HG02588 (cell line): ENCODE measurements around the gene PPARGC1A.

Experiments
- ATAC-seq: cut with Tn5 transposase; IDR thresholded peaks from one replicate; pipeline ENCODE4 v1.9.1; 2021; ENCODE audit warnings: mild to moderate bottlenecking, moderate library complexity; ENCODE audit not compliant: unreplicated experiment

PPARGC1A gene

GRCh38 chr4:23844961-23845360 is 44.9 kb downstream of the PPARGC1A start:
- no peak for ATAC-seq

GRCh38 chr4:23839279-23839678 is 50.6 kb downstream of the PPARGC1A start:
- ATAC-seq, result no peak

GRCh38 chr4:23838607-23839006 is 51.2 kb downstream of the PPARGC1A start:
- ATAC-seq, result no peak

GRCh38 chr4:23838131-23838530 is 51.7 kb downstream of the PPARGC1A start:
- ATAC-seq, result no peak

GRCh38 chr4:23837371-23837770 is 52.5 kb downstream of the PPARGC1A start:
- ATAC-seq, result no peak

GRCh38 chr4:23835774-23836478 is 53.9 kb downstream of the PPARGC1A start:
- ATAC-seq, result no peak

- no peak for ATAC-seq
Measured at GRCh38 chr4:23828779-23829178, 61.1 kb downstream of the PPARGC1A start.

GRCh38 chr4:23828020-23828715 is 61.7 kb downstream of the PPARGC1A start:
- ATAC-seq, result no peak

- ATAC-seq, result no peak
Measured at GRCh38 chr4:23822181-23822580, 67.7 kb downstream of the PPARGC1A start.

GRCh38 chr4:23819041-23819511 is 70.8 kb downstream of the PPARGC1A start:
- ATAC-seq, result no peak

GRCh38 chr4:23818097-23818885 is 71.6 kb downstream of the PPARGC1A start:
- no peak for ATAC-seq

GRCh38 chr4:23814996-23815660 is 74.7 kb downstream of the PPARGC1A start:
- no peak for ATAC-seq

GRCh38 chr4:23814587-23814986 is 75.3 kb downstream of the PPARGC1A start:
- no peak for ATAC-seq

GRCh38 chr4:23811161-23811560 is 78.7 kb downstream of the PPARGC1A start:
- ATAC-seq, result no peak

GRCh38 chr4:23805450-23805851 is 84.4 kb downstream of the PPARGC1A start:
- no peak for ATAC-seq

- ATAC-seq, result no peak
Measured at GRCh38 chr4:23789762-23790161, 100.1 kb downstream of the PPARGC1A start.

- no peak for ATAC-seq
Measured at GRCh38 chr4:23788460-23788859, 101.4 kb downstream of the PPARGC1A start.

- no peak for ATAC-seq
Measured at GRCh38 chr4:23788027-23788426, 101.8 kb downstream of the PPARGC1A start.

GRCh38 chr4:23782778-23783437 is 106.9 kb downstream of the PPARGC1A start:
- no peak for ATAC-seq

GRCh38 chr4:23779839-23780238 is 110.0 kb downstream of the PPARGC1A start:
- no peak for ATAC-seq

- ATAC-seq, result no peak
Measured at GRCh38 chr4:23779422-23779821, 110.4 kb downstream of the PPARGC1A start.
